ENCODE measurements around the gene EPB41. TPM values are rescaled to one million over a fixed set of nuclear protein-coding genes. Genes with fewer than 3 reads are reported as not detected.
"Not testable (repeated sequence)": the region's sequence is repeated elsewhere in the genome, so short reads cannot be mapped to it uniquely, and the experiment has no call there.

The EPB41 gene
- total RNA-seq, 3 donors from 2014 or later (not counting 1 experiment from before 2014, with no cell fraction given) = 151 to 196 (median 172) TPM

DNA sequence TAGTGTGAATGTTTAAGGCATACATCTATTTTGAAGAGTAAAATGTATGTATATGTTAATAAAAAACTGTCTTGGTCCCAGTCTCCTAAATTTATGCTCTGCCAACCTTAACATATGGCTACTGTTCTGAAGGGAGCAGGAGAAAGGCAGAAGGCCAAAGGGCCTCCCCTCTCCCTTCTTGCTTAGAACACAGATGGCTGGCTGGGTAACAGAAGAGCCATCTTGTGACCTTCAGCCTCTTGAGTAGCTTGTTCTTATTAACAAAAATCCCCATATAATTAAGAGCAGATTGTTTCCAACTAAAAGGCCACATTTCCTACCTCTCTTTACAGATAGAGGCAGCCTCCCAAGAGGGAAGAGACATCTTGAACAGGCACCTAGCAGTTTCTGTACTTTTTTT is 36.1 kb downstream of the EPB41 start:
- intact Hi-C loops (cut with micrococcal nuclease) = no loop called here
- ATAC-seq = no peak
- TF ChIP-seq, protein P1, sequence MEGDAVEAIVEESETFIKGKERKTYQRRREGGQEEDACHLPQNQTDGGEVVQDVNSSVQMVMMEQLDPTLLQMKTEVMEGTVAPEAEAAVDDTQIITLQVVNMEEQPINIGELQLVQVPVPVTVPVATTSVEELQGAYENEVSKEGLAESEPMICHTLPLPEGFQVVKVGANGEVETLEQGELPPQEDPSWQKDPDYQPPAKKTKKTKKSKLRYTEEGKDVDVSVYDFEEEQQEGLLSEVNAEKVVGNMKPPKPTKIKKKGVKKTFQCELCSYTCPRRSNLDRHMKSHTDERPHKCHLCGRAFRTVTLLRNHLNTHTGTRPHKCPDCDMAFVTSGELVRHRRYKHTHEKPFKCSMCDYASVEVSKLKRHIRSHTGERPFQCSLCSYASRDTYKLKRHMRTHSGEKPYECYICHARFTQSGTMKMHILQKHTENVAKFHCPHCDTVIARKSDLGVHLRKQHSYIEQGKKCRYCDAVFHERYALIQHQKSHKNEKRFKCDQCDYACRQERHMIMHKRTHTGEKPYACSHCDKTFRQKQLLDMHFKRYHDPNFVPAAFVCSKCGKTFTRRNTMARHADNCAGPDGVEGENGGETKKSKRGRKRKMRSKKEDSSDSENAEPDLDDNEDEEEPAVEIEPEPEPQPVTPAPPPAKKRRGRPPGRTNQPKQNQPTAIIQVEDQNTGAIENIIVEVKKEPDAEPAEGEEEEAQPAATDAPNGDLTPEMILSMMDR (IDR thresholded peaks at IDR 0.05) = no peak
- H3K9me3 Mint-ChIP-seq = no peaks in the 10 kb centered on the region
- peaks cover 23 to 40% of the 10 kb centered on the region in 2 donors for H3K4me1 Mint-ChIP-seq
- no peaks in the 10 kb centered on the region for H3K27me3 Mint-ChIP-seq (ENCODE audit: low read depth in 2 of 2)
- no peaks in the 10 kb centered on the region for H3K36me3 Mint-ChIP-seq
- peaks cover 6% of the 10 kb centered on the region for H3K4me1 ChIP-seq (ENCODE audit: control insufficient read depth, insufficient read depth, low read length)
- H3K27ac ChIP-seq (ENCODE audit: low read length) = no peak overlapping the region
- H3K4me3 ChIP-seq (ENCODE audit: low read length) = no peak overlapping the region
- H3K27ac Mint-ChIP-seq = peak overlapping the region; percentile 8 to 52
- no peaks in the 10 kb centered on the region for H3K36me3 ChIP-seq (ENCODE audit: control insufficient read depth, insufficient read depth, low read length)
- H3K27me3 ChIP-seq (ENCODE audit: control insufficient read depth, insufficient read depth, low read length) = no peaks in the 10 kb centered on the region
- H3K4me3 Mint-ChIP-seq = no peak overlapping the region
- H3K9me3 ChIP-seq (ENCODE audit: control insufficient read depth, insufficient read depth, low read length) = no peaks in the 10 kb centered on the region
- no peak for DNase-seq

- intact Hi-C loops (cut with micrococcal nuclease) = no loop called here
- no peaks in the 10 kb centered on the region for H3K36me3 ChIP-seq (ENCODE audit: control insufficient read depth, insufficient read depth, low read length)
- Mint-ChIP-seq H3K9me3 (no peaks in the 10 kb centered on the region), H3K4me3 (no peak overlapping the region), H3K4me1 (peaks cover 47% of the 10 kb centered on the region in 2 donors), H3K27ac (no peak overlapping the region), H3K27me3 (ENCODE audit: low read depth in 2 of 2) (no peaks in the 10 kb centered on the region), H3K36me3 (no peaks in the 10 kb centered on the region)
- 100% methylated on average over 1 of the region's 2 CpGs for WGBS (ENCODE audit: insufficient coverage)
- no peak for DNase-seq
- H3K27ac ChIP-seq (ENCODE audit: low read length) = no peak overlapping the region
- H3K27me3 ChIP-seq (ENCODE audit: control insufficient read depth, insufficient read depth, low read length) = no peaks in the 10 kb centered on the region
- peaks cover 12% of the 10 kb centered on the region for H3K4me1 ChIP-seq (ENCODE audit: control insufficient read depth, insufficient read depth, low read length)
- H3K9me3 ChIP-seq (ENCODE audit: control insufficient read depth, insufficient read depth, low read length) = no peaks in the 10 kb centered on the region
- no peak for ATAC-seq
- TF ChIP-seq, protein P1 (IDR thresholded peaks at IDR 0.05) = no peak
- H3K4me3 ChIP-seq (ENCODE audit: low read length) = no peak overlapping the region
Measured at GRCh38 chr1:28954126-28954726, 39.9 kb downstream of the EPB41 start.

DNA sequence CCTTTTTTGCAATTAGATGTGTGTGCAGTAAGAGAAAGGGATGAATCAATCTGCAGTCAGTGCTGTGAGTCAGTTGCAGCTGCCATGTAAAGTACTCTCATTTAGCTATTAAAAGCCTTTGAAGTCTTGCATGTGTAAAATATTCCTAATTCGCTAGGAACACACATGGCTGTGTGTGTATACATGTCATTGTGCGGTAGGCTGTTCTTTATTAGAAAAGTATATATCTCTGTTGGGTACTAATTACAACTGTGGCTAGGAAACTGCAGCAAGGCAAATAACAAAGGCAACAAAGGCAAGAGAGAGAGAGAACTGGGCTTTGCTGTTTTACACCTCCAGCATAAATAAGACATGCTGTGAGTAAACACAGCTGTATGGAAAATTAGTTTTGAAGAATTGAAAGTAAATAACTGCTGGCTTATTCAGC is 41.7 kb downstream of the EPB41 start:
- Histone ChIP-seq H3K27ac (ENCODE audit: low read length) (no peak overlapping the region), H3K9me3 (ENCODE audit: control insufficient read depth, insufficient read depth, low read length) (no peaks in the 10 kb centered on the region), H3K4me3 (ENCODE audit: low read length) (no peak overlapping the region), H3K27me3 (ENCODE audit: control insufficient read depth, insufficient read depth, low read length) (no peaks in the 10 kb centered on the region), H3K4me1 (ENCODE audit: control insufficient read depth, insufficient read depth, low read length) (peaks cover 12% of the 10 kb centered on the region), H3K36me3 (ENCODE audit: control insufficient read depth, insufficient read depth, low read length) (no peaks in the 10 kb centered on the region)
- H3K4me1 Mint-ChIP-seq = peaks cover 47 to 48% of the 10 kb centered on the region in 2 donors
- H3K27me3 Mint-ChIP-seq (ENCODE audit: low read depth in 2 of 2) = no peaks in the 10 kb centered on the region
- no peak for DNase-seq
- ATAC-seq = no peak
- WGBS (ENCODE audit: insufficient coverage) = 100% methylated on average over 2 of the region's 2 CpGs
- intact Hi-C loops (cut with micrococcal nuclease) = no loop called here
- no peaks in the 10 kb centered on the region for H3K36me3 Mint-ChIP-seq
- no peak overlapping the region for H3K4me3 Mint-ChIP-seq
- H3K9me3 Mint-ChIP-seq = no peaks in the 10 kb centered on the region
- H3K27ac Mint-ChIP-seq = peak overlapping the region; percentile 1 to 61
- TF ChIP-seq, protein P1 (IDR thresholded peaks at IDR 0.05) = no peak

GRCh38 chr1:28962114-28962831 is 47.9 kb downstream of the EPB41 start:
- intact Hi-C loops (cut with micrococcal nuclease) = not testable (repeated sequence)

More at GRCh38 chr1:28962114-28962831, 47.9 kb downstream of the EPB41 start:
- not testable (repeated sequence) for H3K9me3 Mint-ChIP-seq; H3K4me3 ChIP-seq (ENCODE audit: low read length); H3K27ac ChIP-seq (ENCODE audit: low read length); H3K27me3 Mint-ChIP-seq (ENCODE audit: low read depth in 2 of 2); H3K36me3 Mint-ChIP-seq; DNase-seq; H3K36me3 ChIP-seq (ENCODE audit: control insufficient read depth, insufficient read depth, low read length); H3K27me3 ChIP-seq (ENCODE audit: control insufficient read depth, insufficient read depth, low read length); ATAC-seq; H3K4me3 Mint-ChIP-seq; H3K9me3 ChIP-seq (ENCODE audit: control insufficient read depth, insufficient read depth, low read length)
- H3K4me1 ChIP-seq (ENCODE audit: control insufficient read depth, insufficient read depth, low read length) = peaks cover 21% of the 10 kb centered on the region
- WGBS (ENCODE audit: insufficient coverage) = 72% methylated on average over 11 of the region's 13 CpGs
- Mint-ChIP-seq H3K4me1 (peaks cover 64 to 69% of the 10 kb centered on the region in 2 donors), H3K27ac (peak overlapping the region in 1 of 2 donors; percentile 47)
